NCI-H748 (cell line): ENCODE data around the gene PC.

Experiments used
- DNase-seq: peaks from one replicate; lab custom pipeline; 2025; ENCODE audit not compliant: unreplicated experiment; lab: John Stamatoyannopoulos, UW

The PC gene

DNA sequence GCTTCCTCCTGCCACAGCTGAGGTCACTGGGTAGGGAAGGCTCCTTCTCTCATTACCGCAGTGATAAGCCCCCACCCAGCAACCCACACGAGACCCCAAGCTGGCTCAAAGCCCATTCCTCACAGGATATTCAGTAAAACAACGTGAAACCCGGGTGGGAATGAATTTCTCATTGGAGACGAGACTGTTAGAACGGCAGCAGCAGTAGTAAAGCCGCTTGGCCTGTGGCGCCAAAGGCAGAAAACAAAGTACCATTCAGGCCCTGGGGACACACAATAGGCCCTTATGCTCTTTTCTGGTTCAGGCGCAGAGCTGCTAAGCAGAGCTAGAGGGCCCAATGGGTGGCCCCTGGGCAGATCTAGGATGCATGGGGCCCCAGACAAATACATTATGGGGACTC lies 45.3 kb downstream of the PC start:
- peak; percentile 16 for DNase-seq

DNA sequence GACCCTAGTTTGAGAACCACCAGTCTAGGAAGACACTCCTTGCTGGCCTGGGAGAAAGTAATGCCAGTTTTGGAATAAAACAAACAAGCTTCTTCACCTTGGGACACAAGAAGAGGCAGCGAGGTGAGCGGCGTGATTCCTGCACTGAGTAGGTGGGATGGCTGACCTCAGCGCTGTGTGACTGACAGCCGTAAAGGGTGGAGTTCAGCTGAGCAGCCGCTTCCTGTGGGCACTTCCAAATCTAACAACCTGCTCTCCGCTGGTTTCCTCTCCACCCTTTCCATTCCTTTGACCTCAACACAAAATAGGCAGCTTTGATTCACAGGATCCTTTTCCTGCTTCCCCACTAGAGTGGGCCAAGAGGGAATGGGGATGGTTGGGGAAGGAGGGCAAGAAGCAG lies 45.8 kb downstream of the PC start:
- DNase-seq, result no peak

DNA sequence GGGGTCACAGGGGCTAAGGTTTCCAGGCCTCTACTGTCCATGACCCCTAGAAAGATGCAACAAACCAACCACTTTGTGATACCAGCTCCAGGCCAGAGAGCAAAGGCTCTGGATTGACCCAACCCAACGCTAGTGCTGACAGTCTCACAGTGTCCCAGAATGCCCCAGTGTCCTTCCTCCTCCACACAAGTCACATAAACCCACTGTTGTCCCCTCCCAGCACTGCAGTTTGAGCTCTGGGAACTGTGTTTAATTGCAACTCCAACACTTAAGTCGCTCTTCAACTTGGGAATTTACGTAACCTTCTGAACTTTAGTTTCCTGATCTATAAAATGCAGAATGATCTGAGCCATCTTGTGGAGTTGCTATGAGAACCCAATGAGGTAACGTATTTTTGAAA lies 47.5 kb downstream of the PC start:
- no peak for DNase-seq

DNA sequence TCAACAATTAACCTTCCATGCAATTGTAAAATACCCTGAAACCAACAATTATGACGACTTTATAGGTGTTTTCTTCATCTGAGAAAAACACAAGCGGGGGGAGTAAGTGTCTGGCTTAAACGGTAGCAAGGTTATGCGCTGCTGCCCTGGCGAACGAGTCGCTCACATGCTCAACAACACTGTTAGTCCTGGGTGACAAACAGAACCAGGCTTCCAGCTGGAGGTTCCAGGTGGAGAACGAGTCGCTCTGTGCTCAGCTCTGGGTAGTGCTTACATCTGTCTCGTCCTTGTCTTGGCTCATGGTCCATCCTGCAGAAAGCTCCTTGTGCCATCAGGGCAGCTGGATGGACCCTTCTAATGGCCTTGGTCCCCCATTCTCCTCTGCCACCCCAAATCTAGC lies 48.2 kb downstream of the PC start:
- no peak for DNase-seq

DNA sequence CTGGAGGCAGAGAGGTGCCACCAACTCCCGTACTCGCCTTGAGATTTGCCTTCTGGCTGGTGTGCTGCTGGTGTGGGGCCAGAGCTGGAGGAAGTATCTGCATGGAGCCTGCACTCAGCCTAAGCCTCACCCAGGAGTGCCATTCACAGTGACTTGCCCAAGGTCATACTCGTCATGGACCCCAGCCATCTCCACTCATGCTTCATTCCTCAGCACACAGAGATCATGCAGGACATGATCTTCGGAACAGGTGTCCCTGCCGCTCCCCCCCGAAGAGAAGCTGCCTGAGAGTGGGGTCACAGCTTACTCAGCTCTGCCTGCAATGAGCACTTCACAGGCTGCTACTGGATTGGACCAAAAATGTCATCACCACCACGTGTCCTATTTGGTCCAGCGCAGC lies 49.0 kb downstream of the PC start:
- no peak for DNase-seq

DNA sequence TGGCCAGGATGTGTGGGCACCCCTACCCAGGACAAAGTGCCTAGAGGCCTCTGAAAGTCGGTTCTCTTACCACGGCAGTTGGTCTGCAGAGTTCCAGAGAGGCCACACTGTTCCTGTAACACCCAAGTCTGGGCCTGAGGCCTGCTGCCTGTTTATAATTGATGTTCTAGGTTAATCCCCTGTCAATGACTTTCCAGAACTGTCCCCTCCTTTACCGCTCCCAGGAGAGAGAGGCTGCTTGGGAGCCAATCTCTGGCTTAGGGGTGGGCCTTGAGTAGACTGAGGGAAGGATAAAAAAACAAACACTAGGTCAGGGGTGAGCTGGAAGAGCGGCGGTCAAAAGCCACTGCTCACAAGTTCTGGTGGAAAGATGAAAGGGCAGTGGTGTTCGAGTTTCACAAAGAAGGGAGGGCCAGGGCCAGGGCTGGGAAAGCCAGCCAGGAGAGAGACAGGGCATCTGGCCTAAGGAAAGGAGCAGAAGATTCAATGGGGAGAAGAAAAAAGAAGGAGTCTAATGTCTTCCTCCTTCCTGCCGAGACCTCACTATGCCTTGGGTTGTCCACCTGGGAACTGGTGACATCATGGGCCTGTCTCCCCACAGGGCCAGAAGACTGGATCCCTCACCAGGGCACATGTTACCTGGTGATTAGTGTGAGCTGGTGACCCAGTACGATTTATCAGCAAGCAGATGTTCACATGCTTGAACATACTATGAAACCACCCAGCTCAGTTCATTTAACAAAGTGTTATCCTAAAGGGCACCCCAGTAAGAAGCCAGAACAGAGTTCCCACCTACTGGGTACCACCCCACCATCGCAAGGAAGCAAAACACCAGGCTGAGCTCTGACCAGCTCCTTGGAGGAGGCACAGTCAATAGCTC lies 50.2 kb downstream of the PC start:
- no peak for DNase-seq

DNA sequence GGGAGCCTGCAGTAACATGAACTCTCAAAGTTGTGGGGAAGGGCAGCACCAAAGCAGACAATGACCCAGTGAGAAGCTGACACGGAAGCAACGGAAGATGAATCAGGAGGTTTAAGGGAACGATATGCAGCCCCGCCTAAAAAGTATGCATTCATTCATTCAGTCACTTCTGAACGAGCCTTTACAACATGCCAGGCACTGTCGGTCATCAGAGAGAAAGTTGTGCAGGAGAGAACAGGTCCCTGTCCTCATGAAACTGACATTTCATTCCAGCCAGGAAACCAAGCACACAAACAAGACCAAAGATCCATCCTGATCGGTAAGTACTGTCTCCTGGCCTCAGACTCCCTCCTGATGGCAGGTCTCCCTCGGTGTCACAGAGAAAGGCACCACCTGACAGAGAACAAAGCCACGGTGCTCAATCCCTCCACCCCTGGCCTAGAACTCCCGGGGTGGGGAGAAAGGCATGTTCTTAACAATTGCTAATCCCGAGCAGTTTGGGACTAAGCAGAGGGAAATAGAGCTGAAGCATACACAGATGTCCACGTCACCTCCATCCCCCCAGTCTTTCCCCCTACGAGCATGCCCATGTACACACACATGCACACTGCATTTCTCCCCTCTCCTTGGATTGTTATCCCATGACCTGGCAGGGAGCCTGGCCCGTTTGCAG lies 52.0 kb downstream of the PC start:
- DNase-seq, result no peak

DNA sequence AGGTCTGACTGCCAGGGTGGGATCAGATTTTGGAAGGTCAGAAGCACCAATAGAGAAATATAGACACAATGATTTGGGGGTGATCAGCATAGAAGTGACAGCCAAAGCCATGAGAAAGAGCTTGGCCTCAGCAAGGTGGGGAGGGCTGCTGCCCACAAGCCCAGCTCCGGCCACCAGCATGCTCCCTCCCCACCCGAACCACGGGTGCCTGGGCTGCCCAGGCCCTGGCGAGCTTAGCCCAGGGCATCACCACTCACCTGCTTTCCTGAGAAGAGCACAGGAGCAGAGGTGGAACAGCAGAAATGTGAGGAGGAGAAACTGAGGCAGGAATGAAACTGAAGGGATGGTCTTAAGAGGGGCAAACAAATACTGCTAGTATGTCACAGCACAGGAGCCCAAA lies 52.6 kb downstream of the PC start:
- no peak for DNase-seq

DNA sequence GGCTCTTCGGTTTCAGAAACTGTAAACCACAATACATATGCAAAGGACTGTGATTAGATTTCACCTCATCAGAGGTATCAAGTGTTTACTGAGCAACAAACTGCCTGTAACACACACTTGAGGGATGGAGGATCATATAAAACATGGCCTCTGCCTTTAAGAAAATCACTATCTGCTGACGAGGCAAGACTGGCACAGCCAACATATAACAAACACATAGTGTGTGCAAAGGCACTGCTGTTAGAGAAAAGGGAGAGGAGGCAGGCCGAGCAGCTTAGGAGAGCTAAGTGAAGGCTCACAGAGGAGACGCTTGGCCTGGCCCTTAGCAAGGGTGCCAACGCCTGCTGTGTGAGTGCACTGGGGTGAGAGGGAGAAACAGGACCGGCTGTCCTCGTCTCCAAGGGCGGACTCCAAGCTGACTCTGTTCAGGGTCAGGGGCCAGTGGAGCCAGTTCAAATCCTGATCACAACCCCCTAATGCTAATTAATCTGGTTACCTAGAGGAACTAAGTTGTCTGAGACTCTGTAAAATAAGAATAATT lies 53.1 kb downstream of the PC start:
- no peak for DNase-seq

DNA sequence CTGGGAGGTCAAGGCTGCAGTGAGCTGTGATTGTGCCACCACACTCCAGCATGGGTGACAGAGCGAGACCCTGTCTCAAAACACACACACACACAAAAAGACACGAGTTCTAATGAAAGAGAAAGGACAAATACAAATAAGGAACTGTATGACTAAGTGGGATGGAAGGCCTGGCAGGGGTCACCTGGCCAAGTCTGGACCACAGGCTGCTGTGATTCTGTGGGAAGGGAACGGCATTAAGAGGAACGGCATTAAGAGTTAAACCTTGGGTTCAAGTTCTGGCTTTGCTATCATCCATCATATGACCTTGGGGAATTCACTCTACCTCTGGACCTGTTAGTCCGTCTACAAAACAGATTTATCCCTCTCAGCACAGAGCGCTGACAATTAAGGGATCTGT lies 53.6 kb downstream of the PC start:
- no peak for DNase-seq

DNA sequence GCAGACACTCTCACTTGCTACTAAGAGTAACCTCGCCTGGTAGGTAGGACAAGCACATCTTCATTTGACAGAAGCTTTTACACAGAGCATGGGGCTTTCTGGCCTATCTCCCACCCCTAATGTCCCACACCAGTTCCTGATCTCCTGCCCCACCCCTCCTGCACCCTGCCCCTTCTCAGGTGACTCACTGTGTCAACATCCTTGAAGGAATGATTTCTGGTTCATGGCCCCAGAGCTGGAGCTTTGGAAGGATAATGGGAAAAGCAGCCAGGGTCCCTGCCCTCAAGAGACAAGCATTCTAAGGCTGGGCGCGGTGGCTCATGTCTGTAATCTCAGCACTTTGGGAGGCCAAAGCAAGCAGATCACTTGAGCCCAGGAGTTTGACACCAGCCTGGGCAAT lies 54.1 kb downstream of the PC start:
- DNase-seq, result no peak

DNA sequence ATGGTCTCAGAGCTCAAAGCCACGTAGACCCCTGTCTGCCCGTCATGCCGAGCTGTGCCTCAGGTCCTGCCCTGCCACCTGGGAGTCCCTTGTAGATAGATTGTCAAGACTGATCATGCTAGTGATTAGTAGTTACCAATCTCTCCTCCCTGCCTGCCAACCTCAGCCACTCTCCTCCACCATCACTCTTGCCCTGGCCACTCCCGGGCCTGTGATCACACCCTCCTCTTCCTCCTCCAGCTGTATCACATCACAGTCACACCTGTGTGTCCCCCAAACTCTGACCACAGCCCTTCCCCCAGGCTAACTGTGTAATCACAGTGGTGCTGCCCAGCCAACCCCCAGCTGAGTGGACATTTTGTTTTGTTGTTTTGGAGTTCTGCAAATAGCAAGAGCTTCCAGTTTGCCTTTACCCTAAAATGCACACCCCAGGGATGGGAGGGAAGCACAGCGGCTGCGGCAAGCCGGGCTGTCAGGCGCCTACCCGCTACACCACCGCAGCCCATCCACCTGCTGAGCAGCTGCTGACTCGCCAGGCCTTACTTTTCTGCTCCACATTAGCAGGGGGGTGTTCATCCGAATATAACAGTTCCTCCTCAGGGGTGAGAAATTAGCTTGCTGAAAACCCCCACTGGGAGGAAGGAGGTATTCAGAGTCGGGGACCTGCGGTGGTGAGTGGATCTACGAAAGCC lies 55.6 kb downstream of the PC start:
- DNase-seq, result no peak

DNA sequence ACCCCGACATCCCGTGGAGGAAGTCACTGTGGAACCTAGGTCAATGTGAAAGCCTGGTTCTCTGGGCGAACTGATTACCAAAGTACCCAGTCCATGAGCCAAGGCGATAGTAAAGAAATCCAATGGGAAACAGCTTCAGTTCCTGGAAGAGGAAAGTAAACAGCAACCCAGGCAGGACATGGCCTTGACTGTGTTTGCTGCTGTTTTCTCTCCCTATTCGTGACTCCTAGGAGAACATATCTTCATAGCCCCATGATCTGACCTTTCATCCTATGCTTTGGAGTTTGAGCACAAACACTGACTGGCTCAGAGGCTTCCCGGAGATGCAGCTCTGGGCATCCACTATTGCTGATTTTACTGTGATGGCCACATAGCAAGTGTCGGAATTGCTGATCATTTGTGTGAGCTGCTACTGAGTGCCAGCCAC lies 56.2 kb downstream of the PC start:
- no peak for DNase-seq

DNA sequence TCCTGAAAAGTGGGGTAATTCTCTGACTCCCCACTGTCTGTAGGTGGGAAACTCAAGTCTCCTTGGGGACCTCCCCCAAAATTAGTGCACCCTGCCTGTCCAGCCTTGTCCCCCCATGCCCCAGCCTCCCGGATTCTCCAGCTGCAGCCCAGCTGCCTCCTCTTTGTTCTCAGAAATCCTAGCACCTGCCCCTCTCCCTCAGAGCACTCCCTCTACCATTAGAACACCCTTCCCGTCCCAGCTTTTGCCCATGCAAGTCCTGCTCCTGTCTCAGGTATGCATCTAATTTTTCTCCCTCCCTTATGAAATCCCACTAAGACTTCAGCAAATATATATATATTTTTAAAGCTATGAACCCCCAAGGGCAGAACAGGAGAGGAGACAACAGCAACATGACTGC lies 64.0 kb downstream of the PC start:
- no peak for DNase-seq

DNA sequence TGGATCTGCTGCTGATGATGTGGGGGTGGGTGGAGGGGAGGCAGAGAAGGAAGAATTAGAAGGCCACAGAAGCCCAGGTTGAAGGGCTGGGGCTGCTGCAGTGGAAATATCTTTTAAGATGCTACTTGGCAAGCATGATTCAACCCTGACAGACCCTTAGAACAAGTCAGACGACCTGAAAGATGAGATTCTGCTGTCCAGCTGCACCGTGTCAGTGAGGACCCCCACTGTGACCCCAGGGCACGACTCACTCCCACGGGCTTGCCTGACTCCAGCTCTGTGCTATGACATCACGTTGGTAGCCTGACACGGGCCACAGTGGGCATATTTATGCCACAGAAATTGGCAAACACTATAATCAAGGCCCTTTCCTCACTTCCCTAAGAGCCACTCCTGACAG lies 65.3 kb downstream of the PC start:
- DNase-seq, result no peak

DNA sequence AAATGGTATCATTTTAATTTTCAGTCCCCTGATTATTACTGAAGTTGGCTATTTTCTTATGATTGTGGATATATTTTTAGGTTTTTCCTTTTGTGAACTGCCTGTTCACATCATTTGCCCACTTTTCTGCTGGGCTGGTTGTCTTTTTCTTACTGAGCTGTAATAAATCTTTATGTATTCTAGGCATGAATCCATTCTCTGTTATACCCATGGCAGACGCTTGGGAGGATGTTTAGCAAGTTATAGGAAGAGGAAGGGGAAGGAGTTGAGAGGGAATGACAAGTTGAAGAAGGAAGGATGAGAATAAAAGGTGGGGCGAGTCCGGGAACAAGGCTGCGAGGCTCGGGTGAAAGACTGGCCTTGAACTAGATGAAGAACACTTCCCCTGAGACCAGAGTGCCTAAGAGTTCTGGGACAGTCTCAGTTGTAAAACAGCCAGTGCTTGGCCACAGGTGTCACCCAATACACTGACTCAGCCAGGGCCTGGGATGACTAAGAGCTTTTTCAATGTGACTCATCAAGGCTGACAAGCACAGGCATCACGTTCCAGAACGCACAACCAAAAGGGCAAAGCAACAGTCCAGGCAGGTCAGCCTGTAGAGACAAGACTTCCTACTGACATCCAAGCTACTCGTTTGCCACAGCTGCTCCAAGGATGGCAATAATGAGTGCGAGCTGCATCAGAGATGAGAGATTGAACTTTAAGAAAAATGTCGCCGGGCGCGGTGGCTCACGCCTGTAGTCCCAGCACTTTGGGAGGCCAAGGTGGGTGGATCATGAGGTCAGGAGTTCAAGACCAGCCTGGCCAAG lies 66.1 kb downstream of the PC start:
- no peak for DNase-seq

DNA sequence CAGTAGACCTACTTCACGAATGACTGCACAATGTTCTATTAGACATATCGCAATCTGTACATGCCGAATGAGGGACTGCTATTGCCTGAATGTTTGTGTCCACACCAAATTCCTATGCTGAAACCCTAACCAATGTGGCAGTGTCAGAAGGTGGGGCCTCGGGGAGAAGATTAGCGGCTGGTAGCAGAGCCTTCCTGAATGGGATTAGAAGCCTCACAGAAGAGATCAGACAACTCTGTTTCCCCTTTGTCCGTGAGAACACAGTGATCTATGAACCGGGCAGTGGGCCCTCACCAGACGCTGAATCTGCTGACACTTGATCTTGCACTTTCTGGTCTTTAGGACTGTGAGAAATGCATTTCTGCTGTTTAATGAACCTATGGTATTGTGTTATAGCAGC lies 68.2 kb downstream of the PC start:
- DNase-seq, result no peak

DNA sequence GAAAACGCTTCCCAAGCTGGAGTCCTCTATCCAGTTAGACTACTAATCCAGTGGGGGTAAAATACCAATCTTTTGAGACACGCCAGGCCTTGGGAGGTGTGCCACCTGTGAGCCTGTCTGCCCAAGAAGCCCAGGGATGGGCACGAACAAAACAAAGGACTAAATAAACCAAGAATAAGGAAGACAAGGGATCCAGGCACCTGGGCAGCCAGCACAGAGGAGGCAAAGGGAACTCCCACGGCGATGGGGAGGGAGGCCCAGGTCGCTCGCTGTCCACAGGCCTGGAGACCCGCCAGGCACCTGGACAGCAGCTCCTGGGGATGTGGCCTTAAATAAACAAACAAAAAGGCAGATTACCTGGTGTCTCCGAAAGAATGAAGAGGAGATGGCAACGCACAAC lies 69.9 kb downstream of the PC start:
- DNase-seq, result no peak

DNA sequence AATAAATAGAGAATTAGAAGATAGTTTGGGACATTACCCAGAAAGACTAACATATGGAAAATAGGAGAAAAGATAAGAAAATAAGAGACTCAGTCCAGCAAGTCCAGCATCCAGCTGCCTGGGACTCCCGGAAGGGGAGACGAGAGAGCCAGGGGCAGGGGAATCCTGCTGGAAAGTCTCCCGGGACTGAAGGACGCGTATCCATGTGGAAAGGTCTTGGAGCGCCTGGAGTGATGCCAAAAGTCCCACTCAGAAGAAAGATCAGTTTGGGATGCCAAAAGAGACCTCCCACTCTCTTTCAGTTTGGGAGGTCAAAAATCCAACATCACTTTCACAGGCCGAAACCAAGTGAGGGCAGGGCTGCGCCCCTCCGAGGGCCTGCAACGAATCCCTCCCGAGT lies 70.7 kb downstream of the PC start:
- DNase-seq, result no peak

DNA sequence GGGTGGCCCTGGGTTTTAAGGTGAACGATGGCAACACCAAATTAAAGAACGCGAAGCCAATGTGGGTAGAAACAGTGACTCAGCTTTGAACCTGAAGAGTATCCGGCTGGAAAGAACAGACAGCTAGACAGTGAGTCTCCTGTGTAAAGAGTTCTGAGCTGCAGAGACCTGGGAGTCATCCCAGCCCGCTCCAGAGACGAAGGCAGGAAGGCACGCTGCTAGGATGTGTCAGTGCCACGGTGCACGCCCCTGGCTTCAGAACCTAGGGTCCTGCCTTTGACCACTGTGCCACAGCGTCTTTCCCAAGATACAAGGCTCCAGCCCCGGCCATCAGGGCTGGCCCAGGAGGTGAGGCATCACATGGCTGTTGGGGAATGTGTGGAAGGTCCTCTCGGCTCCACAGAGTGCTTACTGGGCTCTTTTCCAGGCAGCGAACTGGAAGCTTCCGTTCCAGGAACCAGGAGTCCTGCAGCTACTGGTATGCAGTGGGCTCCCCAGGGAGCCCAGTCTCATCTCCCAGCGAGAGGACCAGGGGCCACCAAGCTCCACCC lies 71.4 kb downstream of the PC start:
- no peak for DNase-seq

DNA sequence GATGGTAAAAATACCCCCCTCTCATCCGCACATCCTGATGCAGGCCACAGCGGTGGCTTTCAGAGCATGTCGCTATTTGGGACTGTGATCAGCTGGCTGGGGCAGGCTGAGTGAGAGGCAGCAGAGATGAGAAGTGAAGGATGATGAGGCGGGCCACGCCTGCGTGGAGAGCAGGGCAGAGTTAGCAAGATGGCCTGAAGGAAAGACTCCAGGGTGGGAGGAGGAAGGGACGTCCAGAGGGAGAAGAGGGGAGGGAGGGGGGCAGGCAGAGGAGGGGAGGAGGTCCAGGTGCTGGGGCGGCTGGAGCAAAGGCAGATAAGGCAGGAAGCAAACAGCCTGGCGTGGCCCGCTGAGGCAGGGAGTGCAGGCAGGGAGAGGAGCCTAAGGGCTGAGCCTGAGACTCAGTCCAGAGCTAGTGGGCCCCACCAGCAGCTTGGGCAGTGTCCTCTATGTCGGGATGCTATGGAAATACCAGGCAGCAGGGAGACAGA lies 72.2 kb downstream of the PC start:
- no peak for DNase-seq
